Neuronal stem cell (in vitro differentiated cells): ENCODE measurements around the gene PIGB.

Source experiments
- DNase-seq: peaks from one replicate; pipeline ENCODE4 v3.0.0-alpha.2; 2013; ENCODE audit warnings: low spot score
- H2AFZ ChIP-seq: one replicate; pipeline ENCODE4 v1.6.1; 2013; ENCODE audit warnings: mild to moderate bottlenecking, low read length, inconsistent platforms
- H2AK5ac ChIP-seq: 2 replicates; pipeline ENCODE4 v1.6.1; 2013; ENCODE audit warnings: low read depth, mild to moderate bottlenecking, inconsistent platforms, low read length, moderate library complexity, mixed read lengths
- H2BK120ac ChIP-seq: 2 replicates; pipeline ENCODE4 v1.6.1; 2013; ENCODE audit warnings: low read depth, mild to moderate bottlenecking, inconsistent platforms, low read length, moderate library complexity, mixed read lengths
- H2BK12ac ChIP-seq: one replicate; pipeline ENCODE4 v1.6.1; 2013; ENCODE audit warnings: low read length, inconsistent platforms
- H2BK15ac ChIP-seq: 2 replicates; pipeline ENCODE4 v1.6.1; 2013; ENCODE audit warnings: mild to moderate bottlenecking, low read length, inconsistent platforms, mixed read lengths
- H2BK5ac ChIP-seq: one replicate; pipeline ENCODE4 v1.6.1; 2013; ENCODE audit warnings: inconsistent platforms, mild to moderate bottlenecking, low read length, moderate library complexity
- H3K14ac ChIP-seq: one replicate; pipeline ENCODE4 v1.6.1; 2013; ENCODE audit warnings: low read length, inconsistent platforms
- H3K18ac ChIP-seq: 2 replicates; pipeline ENCODE4 v1.6.1; 2013; ENCODE audit warnings: low read length, inconsistent platforms
- H3K23ac ChIP-seq: 2 replicates; pipeline ENCODE4 v1.6.1; 2013; ENCODE audit warnings: low read depth, mild to moderate bottlenecking, mixed read lengths, low read length, inconsistent platforms; ENCODE audit not compliant: poor library complexity
- H3K27ac ChIP-seq: replicated peaks from 3 replicates; pipeline ENCODE4 v1.5.1; 2013; ENCODE audit warnings: low read length, inconsistent platforms
- H3K27me3 ChIP-seq, 3 experiments: 2 replicates each; pipeline ENCODE4 v1.6.1; 2013; ENCODE audit warnings: low read length in 3 of 3, mild to moderate bottlenecking in 2 of 3, inconsistent platforms in 1 of 3, low read depth in 1 of 3, mixed read lengths in 1 of 3, moderate library complexity in 1 of 3; ENCODE audit not compliant: control insufficient read depth in 3 of 3, insufficient read depth in 3 of 3
- H3K36me3 ChIP-seq, 2 donors: replicated peaks in 1 of 2; 2 replicates each; pipeline ENCODE4 v1.6.1; 2013; ENCODE audit warnings: low read length in 2 of 2; ENCODE audit not compliant: control insufficient read depth in 2 of 2, insufficient read depth in 2 of 2
- H3K4ac ChIP-seq: 2 replicates; pipeline ENCODE4 v1.6.1; 2013; ENCODE audit warnings: inconsistent platforms, mild to moderate bottlenecking, low read length, moderate library complexity
- H3K4me1 ChIP-seq, 2 donors: 1 replicate in 1 of 2; 2 replicates in 1 of 2; pipeline ENCODE4 v1.6.1; 2013; ENCODE audit warnings: low read length in 2 of 2, low read depth in 1 of 2; ENCODE audit not compliant: control insufficient read depth in 2 of 2, insufficient read depth in 1 of 2
- H3K4me2 ChIP-seq: one replicate; pipeline ENCODE4 v1.6.1; 2013; ENCODE audit warnings: mild to moderate bottlenecking, low read length, inconsistent platforms; ENCODE audit not compliant: insufficient read depth, poor library complexity, severe bottlenecking
- H3K4me3 ChIP-seq, 2 donors: 2 replicates each; pipeline ENCODE4 v1.5.1; 2013; ENCODE audit warnings: low read length in 2 of 2, mild to moderate bottlenecking in 2 of 2, inconsistent platforms in 1 of 2, moderate library complexity in 1 of 2
- H3K79me1 ChIP-seq: one replicate; pipeline ENCODE4 v1.6.1; 2013; ENCODE audit warnings: low read depth, mild to moderate bottlenecking, inconsistent platforms, low read length, moderate library complexity
- H3K9ac ChIP-seq: one replicate; pipeline ENCODE4 v1.6.1; 2013; ENCODE audit warnings: mild to moderate bottlenecking, low read depth, low read length, inconsistent platforms; ENCODE audit not compliant: poor library complexity
- H3K9me3 ChIP-seq, 2 donors: replicated peaks in 1 of 2; 2 replicates each; pipeline versions ENCODE3 to v1.6.1; 2013; ENCODE audit warnings: low read length in 2 of 2, mild to moderate bottlenecking in 2 of 2, inconsistent platforms in 1 of 2, low read depth in 1 of 2, mixed read lengths in 1 of 2, moderate library complexity in 1 of 2; ENCODE audit not compliant: control insufficient read depth in 2 of 2, insufficient read depth in 1 of 2
- H4K8ac ChIP-seq: one replicate; pipeline ENCODE4 v1.6.1; 2013; ENCODE audit warnings: low read depth, mild to moderate bottlenecking, inconsistent platforms, low read length, moderate library complexity
- H4K91ac ChIP-seq: one replicate; pipeline ENCODE4 v1.6.1; 2013; ENCODE audit warnings: low read length, low read depth, mild to moderate bottlenecking, inconsistent platforms; ENCODE audit not compliant: poor library complexity
- WGBS, 2 donors: extraction: QIAGEN DNeasy Blood & Tissue Kit; methylation state at CpG; one replicate each; pipeline ENCODE4 v1.1.7; 2013; ENCODE audit warnings: missing lambda C conversion rate in 2 of 2, mixed read lengths in 1 of 2; ENCODE audit not compliant: insufficient read length in 2 of 2, insufficient replicate concordance in 1 of 2; ENCODE audit errors: extremely low coverage in 2 of 2; 5-methylcytosine and 5-hydroxymethylcytosine counted together

PIGB gene

DNA sequence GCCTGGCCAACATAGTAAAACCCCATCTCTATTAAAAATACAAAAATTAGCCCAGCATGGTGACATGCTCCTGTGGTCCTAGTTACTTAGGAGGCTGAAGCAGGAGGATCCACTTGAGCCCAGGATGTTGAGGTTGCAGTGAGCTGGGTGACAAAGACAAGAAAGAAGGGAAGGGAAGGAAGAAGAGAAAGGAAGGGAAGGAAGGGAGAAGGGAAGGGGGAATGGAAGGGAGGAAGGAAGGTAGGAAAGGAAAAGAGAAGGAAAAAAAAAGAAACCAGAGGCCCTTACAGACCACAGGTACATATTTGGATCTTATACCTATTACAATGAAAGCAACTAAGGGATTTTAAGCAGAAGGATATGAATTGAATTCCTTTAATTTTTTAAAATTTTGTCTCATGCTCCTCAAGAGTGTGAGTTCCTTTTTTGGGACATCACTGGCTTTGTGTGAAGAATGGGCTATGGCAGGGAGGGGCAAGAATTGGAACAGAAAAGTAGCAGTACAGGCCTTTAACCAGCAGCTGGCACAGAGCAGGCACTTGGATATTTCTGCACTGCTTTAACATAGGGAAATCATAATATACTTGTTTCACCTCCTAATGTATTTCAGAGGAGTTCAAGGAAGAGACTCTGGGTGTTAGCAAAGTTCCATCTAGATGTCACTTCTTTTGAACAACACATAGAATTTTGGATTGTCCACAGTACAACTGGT is 37.3 kb upstream of the PIGB start:
- Histone ChIP-seq H3K23ac (no peak overlapping the region), H3K14ac (no peak overlapping the region), H3K9me3 (no peaks in the 10 kb centered on the region), H3K4me2 (no peak overlapping the region), H3K4me1 (no peaks in the 10 kb centered on the region), H4K91ac (no peak overlapping the region), H2BK5ac (no peak overlapping the region), H3K27ac (no peak overlapping the region), H4K8ac (no peak overlapping the region), H3K27me3 (no peaks in the 10 kb centered on the region), H2BK12ac (no peak overlapping the region), H3K9ac (no peak overlapping the region), H3K18ac (no peak overlapping the region), H2AK5ac (no peak overlapping the region), H2BK120ac (no peak overlapping the region), H3K36me3 (no peaks in the 10 kb centered on the region), H2BK15ac (no peak overlapping the region), H3K79me1 (no peaks in the 10 kb centered on the region), H3K4ac (no peak overlapping the region), H3K4me3 (no peak overlapping the region), H2AFZ (no peak overlapping the region)
- no peak for DNase-seq

DNA sequence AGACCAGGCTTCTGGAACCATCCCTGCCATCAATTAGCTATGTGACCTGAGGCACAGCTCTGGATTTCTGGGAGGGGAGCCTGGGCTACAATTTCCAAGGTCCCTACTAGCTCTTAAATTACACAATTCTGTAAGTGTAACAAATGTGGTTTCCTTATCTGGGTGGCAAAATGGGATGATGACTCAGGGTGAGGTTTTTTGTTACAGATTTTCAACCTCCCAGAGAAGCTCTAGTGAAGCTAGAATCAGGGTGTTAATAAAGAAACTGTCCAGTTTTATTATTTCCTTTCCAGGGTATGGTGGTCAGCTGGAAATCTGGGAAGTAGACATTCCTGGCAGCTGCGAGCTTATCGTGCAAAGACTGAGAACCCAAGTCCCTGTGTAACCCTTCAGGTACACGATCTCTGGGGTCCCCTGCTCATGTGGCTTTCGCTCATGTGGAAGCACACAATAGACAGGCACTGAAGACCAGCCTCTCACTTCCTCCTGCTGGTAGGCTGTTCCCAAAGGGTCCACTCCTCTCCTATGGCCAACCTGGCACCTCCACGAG is 36.7 kb upstream of the PIGB start:
- no peak overlapping the region for H4K8ac ChIP-seq
- H2AK5ac ChIP-seq = no peak overlapping the region
- no peaks in the 10 kb centered on the region for H3K36me3 ChIP-seq
- no peak overlapping the region for H3K23ac ChIP-seq
- no peak overlapping the region for H2BK15ac ChIP-seq
- H3K9me3 ChIP-seq = no peaks in the 10 kb centered on the region
- no peak for DNase-seq
- H3K79me1 ChIP-seq = no peaks in the 10 kb centered on the region
- no peak overlapping the region for H3K4ac ChIP-seq
- H3K14ac ChIP-seq = no peak overlapping the region
- WGBS, 2 donors = no CpG with 5 or more reads among the region's 5 CpGs
- no peak overlapping the region for H4K91ac ChIP-seq
- no peaks in the 10 kb centered on the region for H3K27me3 ChIP-seq
- H2BK5ac ChIP-seq = no peak overlapping the region
- no peak overlapping the region for H3K9ac ChIP-seq
- no peak overlapping the region for H3K27ac ChIP-seq
- no peak overlapping the region for H2AFZ ChIP-seq
- H3K4me2 ChIP-seq = no peak overlapping the region
- H2BK120ac ChIP-seq = no peak overlapping the region
- H2BK12ac ChIP-seq = no peak overlapping the region
- H3K4me3 ChIP-seq = no peak overlapping the region
- no peaks in the 10 kb centered on the region for H3K4me1 ChIP-seq
- H3K18ac ChIP-seq = no peak overlapping the region

DNA sequence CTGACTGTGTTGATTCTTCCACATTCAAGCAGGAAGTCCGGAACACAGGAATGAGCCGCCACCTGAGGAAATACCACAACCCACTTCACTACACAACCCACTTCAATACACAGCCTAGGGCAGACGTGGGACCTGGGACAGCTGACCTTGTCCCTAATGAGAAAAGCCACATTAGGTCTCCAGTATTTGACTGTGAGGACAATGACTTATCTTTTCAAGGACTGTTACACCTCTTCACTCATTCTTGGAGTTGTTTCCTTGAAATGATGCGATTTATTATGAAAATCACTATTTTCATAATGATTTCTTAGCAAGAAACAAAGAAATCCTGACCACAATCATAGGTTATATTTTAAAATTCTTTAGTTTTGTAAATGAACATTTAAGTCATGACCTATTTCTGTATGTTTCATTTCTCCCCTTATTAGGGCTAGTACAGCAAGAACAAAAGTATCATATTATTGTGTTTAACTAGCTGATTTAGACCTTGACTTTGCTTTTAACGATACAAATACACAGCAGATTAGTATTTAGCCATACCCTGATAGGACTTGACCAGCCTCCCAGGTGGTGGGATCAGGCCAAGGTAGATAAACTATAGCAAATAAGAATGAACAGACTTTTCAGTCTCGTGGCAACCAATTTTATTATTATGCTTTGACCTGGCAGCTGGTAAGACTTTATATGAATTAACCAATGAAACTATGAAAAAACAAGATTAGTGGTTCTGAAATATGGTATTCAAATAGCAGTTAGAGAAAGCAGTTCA is 35.5 kb upstream of the PIGB start:
- Histone ChIP-seq H3K14ac (no peak overlapping the region), H2AFZ (no peak overlapping the region), H3K4me1 (no peaks in the 10 kb centered on the region), H3K4me2 (no peak overlapping the region), H3K9ac (no peak overlapping the region), H3K23ac (no peak overlapping the region), H4K91ac (no peak overlapping the region), H3K36me3 (no peaks in the 10 kb centered on the region), H3K27ac (no peak overlapping the region), H2BK15ac (no peak overlapping the region), H3K9me3 (no peaks in the 10 kb centered on the region), H3K27me3 (no peaks in the 10 kb centered on the region), H3K4me3 (no peak overlapping the region), H3K79me1 (no peaks in the 10 kb centered on the region), H3K4ac (no peak overlapping the region), H2BK5ac (no peak overlapping the region), H2AK5ac (no peak overlapping the region), H2BK12ac (no peak overlapping the region), H4K8ac (no peak overlapping the region), H2BK120ac (no peak overlapping the region), H3K18ac (no peak overlapping the region)
- no CpG with 5 or more reads among the region's 6 CpGs for WGBS, 2 donors
- no peak for DNase-seq

DNA sequence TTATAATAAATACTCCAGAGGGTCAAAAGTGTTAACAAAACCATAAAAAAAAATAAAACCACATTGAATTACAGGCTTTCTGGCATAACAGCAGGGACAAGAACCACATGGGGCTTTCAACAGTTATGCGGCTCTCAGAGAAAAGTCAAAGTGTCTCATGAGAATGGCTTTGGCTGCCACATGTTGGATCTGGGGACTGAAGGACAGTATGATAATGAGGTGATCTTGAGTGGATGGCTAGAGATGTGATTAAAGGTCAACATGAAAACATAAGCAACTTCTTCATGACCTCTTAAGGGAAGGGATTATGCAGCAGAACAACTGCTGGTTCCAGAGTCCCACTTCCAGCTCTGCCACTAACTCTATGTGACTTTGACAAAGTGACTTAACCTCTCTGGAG is 34.6 kb upstream of the PIGB start:
- WGBS, 2 donors = no CpG with 5 or more reads among the region's 1 CpG
- Histone ChIP-seq H3K18ac (no peak overlapping the region), H3K9me3 (no peaks in the 10 kb centered on the region), H3K4me2 (no peak overlapping the region), H3K27me3 (no peaks in the 10 kb centered on the region), H3K79me1 (no peaks in the 10 kb centered on the region), H3K14ac (no peak overlapping the region), H3K23ac (no peak overlapping the region), H2AFZ (no peak overlapping the region), H3K27ac (no peak overlapping the region), H3K4me1 (peaks cover 3 to 5% of the 10 kb centered on the region in 2 donors), H4K8ac (no peak overlapping the region), H3K4me3 (no peak overlapping the region), H2BK5ac (no peak overlapping the region), H3K9ac (no peak overlapping the region), H2BK12ac (no peak overlapping the region), H2BK120ac (no peak overlapping the region), H3K36me3 (no peaks in the 10 kb centered on the region), H3K4ac (no peak overlapping the region), H2AK5ac (no peak overlapping the region), H4K91ac (no peak overlapping the region), H2BK15ac (no peak overlapping the region)
- no peak for DNase-seq
